ENCODE results near the gene CYB5D1.
"Not testable (repeated sequence)": the region's sequence is repeated elsewhere in the genome, so short reads cannot be mapped to it uniquely, and the experiment has no call there.

The CYB5D1 gene

GRCh38 chr17:7857713-7858521 lies at the start of gene CYB5D1:
CYB5D1 (plus strand) TSS chr17:7858003; CDS start chr17:7858135, 132 bp downstream.
- peak; percentile 91 for DNase-seq (ENCODE audit: low spot score)

GRCh38 chr17:7809086-7809790 lies 48.6 kb upstream of the CYB5D1 start:
- DNase-seq (ENCODE audit: low spot score): no peak

- DNase-seq (ENCODE audit: low spot score): not testable (repeated sequence)
These were observed 47.9 kb upstream of the CYB5D1 start for GRCh38 chr17:7809791-7810343.

GRCh38 chr17:7811251-7811650 lies 46.6 kb upstream of the CYB5D1 start:
- no peak for DNase-seq (ENCODE audit: low spot score)

GRCh38 chr17:7814969-7815368 lies 42.8 kb upstream of the CYB5D1 start:
- DNase-seq (ENCODE audit: low spot score): no peak

GRCh38 chr17:7816926-7817642 lies 40.7 kb upstream of the CYB5D1 start:
- DNase-seq (ENCODE audit: low spot score): no peak

- DNase-seq (ENCODE audit: low spot score): no peak
These were observed 40.2 kb upstream of the CYB5D1 start for GRCh38 chr17:7817643-7817964.

GRCh38 chr17:7818026-7818425 lies 39.8 kb upstream of the CYB5D1 start:
- no peak for DNase-seq (ENCODE audit: low spot score)

GRCh38 chr17:7818746-7819645 lies 38.8 kb upstream of the CYB5D1 start:
- DNase-seq (ENCODE audit: low spot score): no peak

GRCh38 chr17:7820231-7820630 lies 37.6 kb upstream of the CYB5D1 start:
- no peak for DNase-seq (ENCODE audit: low spot score)

- no peak for DNase-seq (ENCODE audit: low spot score)
These were observed 35.7 kb upstream of the CYB5D1 start for GRCh38 chr17:7822126-7822525.

GRCh38 chr17:7823581-7824001 lies 34.2 kb upstream of the CYB5D1 start:
- DNase-seq (ENCODE audit: low spot score): no peak

GRCh38 chr17:7824021-7824924 lies 33.5 kb upstream of the CYB5D1 start:
- no peak for DNase-seq (ENCODE audit: low spot score)

GRCh38 chr17:7825206-7825990 lies 32.4 kb upstream of the CYB5D1 start:
- no peak for DNase-seq (ENCODE audit: low spot score)

- DNase-seq (ENCODE audit: low spot score): no peak
These were observed 27.2 kb upstream of the CYB5D1 start for GRCh38 chr17:7830616-7831015.

- no peak for DNase-seq (ENCODE audit: low spot score)
These were observed 26.6 kb upstream of the CYB5D1 start for GRCh38 chr17:7831233-7831632.

GRCh38 chr17:7832431-7832830 lies 25.4 kb upstream of the CYB5D1 start:
- no peak for DNase-seq (ENCODE audit: low spot score)

- no peak for DNase-seq (ENCODE audit: low spot score)
These were observed 24.6 kb upstream of the CYB5D1 start for GRCh38 chr17:7833011-7833794.

All from activated CD4-positive, alpha-beta T cell treated with anti-CD3 and anti-CD28 coated beads, Interleukin-2, Interleukin-4, amounts not matched to agents 100 ng/mL and 50 ng/mL, durations not matched to agents 16 hours and 8 hours (primary cell).